Thymus (tissue), 11 donors: ENCODE measurements around the gene SHD. TPM values are rescaled to one million over a fixed set of nuclear protein-coding genes. Genes with fewer than 3 reads are reported as not detected.

Experiments
- DNase-seq, 9 donors: peaks; one replicate each; pipeline ENCODE4 v3.0.0-alpha.2; 2013; ENCODE audit warnings: low spot score in 9 of 9, low read depth in 6 of 9, missing footprints in 1 of 9
- H3K27ac ChIP-seq, 2 donors: one replicate each; pipeline ENCODE4 v1.5.1; 2013; ENCODE audit warnings: control low read depth in 1 of 2, low read depth in 1 of 2, low read length in 1 of 2, mild to moderate bottlenecking in 1 of 2, moderate library complexity in 1 of 2
- H3K27me3 ChIP-seq, 2 donors: one replicate each; pipeline ENCODE4 v1.5.1; 2013; ENCODE audit warnings: low read length in 1 of 2; ENCODE audit not compliant: control insufficient read depth in 2 of 2, insufficient read depth in 1 of 2
- H3K36me3 ChIP-seq, 2 donors: one replicate each; pipeline ENCODE4 v1.5.1; 2013; ENCODE audit warnings: low read length in 1 of 2, mild to moderate bottlenecking in 1 of 2, moderate library complexity in 1 of 2; ENCODE audit not compliant: control insufficient read depth in 2 of 2, insufficient read depth in 2 of 2
- H3K4me1 ChIP-seq, 2 donors: one replicate each; pipeline ENCODE4 v1.5.1; 2013; ENCODE audit warnings: low read length in 2 of 2; ENCODE audit not compliant: control insufficient read depth in 2 of 2, insufficient read depth in 2 of 2
- H3K4me3 ChIP-seq, 2 donors: one replicate each; pipeline ENCODE4 v1.5.1; 2013; ENCODE audit warnings: low read length in 2 of 2, control low read depth in 1 of 2, mild to moderate bottlenecking in 1 of 2
- H3K9me3 ChIP-seq, 2 donors: one replicate each; pipeline ENCODE4 v1.5.1; 2013; ENCODE audit warnings: low read length in 1 of 2, mild to moderate bottlenecking in 1 of 2; ENCODE audit not compliant: control insufficient read depth in 2 of 2, insufficient read depth in 1 of 2
- WGBS: extraction: QIAGEN DNeasy Blood & Tissue Kit; methylation state at CpG from one replicate; pipeline ENCODE4 v1.1.7; 2013; 5-methylcytosine and 5-hydroxymethylcytosine counted together
- polyA plus RNA-seq: library from polyadenylated mRNA; stranded (reverse); fragments of 200-250 nt; gene quantifications from one replicate; pipeline ENCODE4 v1.2.3, GENCODE V29; 2013
- total RNA-seq: library from RNA; stranded (reverse); fragments of 120-200 nt; gene quantifications from one replicate; pipeline ENCODE4 v1.2.4, GENCODE V29; 2013
- donor health status: healthy.

The SHD gene
- total and polyA plus RNA-seq, 2 donors, result 0.57 to 0.80 TPM

DNA sequence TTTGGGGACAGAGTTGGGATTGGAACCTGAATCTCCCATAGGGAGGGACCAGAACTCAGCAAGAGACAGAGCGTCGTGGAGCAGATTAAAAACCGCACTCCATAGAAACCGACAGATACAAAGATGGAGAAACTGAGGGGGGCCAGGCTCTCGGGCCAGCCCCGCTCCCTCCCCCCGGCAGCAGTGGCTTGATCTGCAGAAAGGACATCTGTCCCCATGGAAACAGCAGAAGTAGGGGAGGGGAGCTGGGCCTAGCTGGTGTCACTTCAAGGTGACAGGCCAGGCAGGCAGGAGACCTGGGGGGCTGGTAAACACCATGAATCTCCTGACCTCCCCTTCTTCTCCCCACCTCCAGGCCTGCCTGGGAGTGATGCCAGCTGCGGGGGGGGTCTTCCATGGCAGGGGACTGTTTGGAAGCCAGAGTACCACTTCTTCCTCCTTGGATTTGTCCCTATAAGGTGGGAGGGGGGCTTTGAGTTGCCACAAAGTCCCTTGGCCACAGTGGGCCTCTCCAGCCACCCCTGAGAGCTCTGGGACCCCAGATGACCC lies 12.2 kb downstream of the SHD start:
- H3K4me3 ChIP-seq, result no peak overlapping the region
- peaks cover 0 to 4% of the 10 kb centered on the region in 2 donors for H3K9me3 ChIP-seq
- no peaks in the 10 kb centered on the region for H3K27me3 ChIP-seq
- H3K4me1 ChIP-seq, result peaks cover 3 to 4% of the 10 kb centered on the region in 2 donors
- 90% methylated on average over 8 of the region's 8 CpGs for WGBS
- no peak overlapping the region for H3K27ac ChIP-seq
- no peak for DNase-seq
- peaks cover 10 to 27% of the 10 kb centered on the region in 2 donors for H3K36me3 ChIP-seq

DNA sequence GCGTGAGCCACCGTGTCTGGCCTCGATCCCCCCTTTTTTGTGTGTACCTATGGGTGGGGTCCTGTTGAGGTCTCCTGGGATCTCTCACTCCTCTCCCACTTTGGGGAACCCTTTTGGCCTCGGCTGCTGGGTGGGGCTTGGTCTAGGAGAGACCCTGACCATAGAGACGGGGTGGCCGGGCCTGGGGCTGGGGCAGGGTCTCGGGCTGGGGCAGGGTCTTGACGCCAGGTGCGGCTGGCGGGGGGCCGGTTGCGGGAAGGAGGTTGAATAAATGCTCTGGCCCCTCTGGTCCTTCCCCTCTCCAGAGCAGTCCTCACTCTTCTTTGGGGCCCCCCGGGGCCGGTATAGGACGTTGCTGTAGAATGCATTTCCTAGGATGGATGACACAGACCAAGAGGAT lies 13.4 kb downstream of the SHD start:
- H3K4me1 ChIP-seq, result peaks cover 8 to 16% of the 10 kb centered on the region in 2 donors
- H3K27ac ChIP-seq, result no peak overlapping the region
- peaks cover 18 to 27% of the 10 kb centered on the region in 2 donors for H3K36me3 ChIP-seq
- 96% methylated on average over 15 of the region's 15 CpGs for WGBS
- H3K4me3 ChIP-seq, result no peak overlapping the region
- no peaks in the 10 kb centered on the region for H3K27me3 ChIP-seq
- H3K9me3 ChIP-seq, result peaks cover 0 to 4% of the 10 kb centered on the region in 2 donors
- no peak for DNase-seq

DNA sequence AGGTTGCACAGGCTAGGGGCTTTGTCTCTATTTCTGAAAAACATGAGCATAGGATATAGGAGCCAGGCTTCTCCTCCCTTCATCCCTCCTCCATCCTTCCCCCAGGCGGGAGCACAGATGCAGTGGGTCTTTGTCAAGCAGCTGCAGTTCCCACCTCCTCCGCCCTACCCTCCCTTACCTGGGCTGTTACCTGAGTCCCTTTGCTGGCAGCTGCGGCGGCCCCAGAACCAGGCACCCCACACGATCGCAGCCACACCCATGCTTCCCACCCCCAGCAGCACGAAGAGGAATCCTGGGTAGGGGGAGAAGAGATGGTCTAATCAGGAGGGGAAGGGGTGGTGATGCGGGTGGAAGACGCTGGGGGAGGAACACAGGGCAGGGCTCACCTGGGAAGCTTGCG lies 15.3 kb downstream of the SHD start:
- Histone ChIP-seq H3K36me3 (peaks cover 27 to 37% of the 10 kb centered on the region in 2 donors), H3K4me3 (no peak overlapping the region), H3K4me1 (peaks cover 21 to 34% of the 10 kb centered on the region in 2 donors), H3K27ac (no peak overlapping the region), H3K9me3 (peaks cover 0 to 4% of the 10 kb centered on the region in 2 donors), H3K27me3 (no peaks in the 10 kb centered on the region)
- DNase-seq, result no peak
- WGBS, result 97% methylated on average over 10 of the region's 10 CpGs

DNA sequence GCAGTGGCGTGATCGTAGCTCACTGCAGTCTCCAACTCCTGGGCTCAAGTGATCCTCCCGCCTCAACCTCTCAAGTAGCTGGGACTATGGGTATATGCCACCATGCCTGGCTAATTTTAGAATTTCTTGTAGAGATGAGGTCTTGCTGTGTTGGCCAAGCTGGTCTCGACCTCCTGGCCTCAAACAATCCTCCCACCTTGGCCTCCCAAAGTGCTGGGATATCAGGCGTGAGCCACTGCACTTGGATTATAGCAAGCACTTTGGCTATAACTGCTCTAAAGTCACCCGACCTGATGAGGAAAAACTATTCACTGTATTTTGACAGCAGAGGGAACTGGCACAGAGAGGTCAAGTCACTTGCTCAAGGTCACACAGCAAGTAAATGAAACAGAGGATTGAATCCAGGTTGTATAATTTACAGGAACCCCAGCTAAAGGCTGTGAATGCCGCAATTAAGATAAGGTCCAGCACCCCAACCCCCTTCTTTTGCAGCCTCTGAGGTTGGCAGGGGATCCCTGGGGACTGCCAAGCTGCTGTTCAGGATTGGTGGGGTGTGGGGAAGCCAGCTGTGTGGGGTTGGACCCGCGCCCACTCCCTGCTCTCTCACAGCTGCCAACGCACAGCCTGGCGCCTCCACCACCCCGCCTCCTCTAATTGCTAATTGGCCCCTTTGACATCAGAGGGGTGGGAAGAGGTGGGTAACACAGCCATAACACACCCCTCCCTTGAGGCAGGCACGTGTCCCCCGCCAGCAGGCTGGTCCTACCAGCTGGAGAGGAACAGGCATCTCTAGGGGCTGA lies 17.1 kb downstream of the SHD start:
- Histone ChIP-seq H3K4me3 (no peak overlapping the region), H3K4me1 (peaks cover 24 to 49% of the 10 kb centered on the region in 2 donors), H3K27ac (peak overlapping the region; percentile 19 to 42), H3K36me3 (peaks cover 27 to 37% of the 10 kb centered on the region in 2 donors), H3K9me3 (no peaks in the 10 kb centered on the region), H3K27me3 (no peaks in the 10 kb centered on the region)
- peak in 5 of 9 donors; percentile 33 to 75 (median 46) for DNase-seq
- WGBS, result 57% methylated on average over 14 of the region's 14 CpGs

DNA sequence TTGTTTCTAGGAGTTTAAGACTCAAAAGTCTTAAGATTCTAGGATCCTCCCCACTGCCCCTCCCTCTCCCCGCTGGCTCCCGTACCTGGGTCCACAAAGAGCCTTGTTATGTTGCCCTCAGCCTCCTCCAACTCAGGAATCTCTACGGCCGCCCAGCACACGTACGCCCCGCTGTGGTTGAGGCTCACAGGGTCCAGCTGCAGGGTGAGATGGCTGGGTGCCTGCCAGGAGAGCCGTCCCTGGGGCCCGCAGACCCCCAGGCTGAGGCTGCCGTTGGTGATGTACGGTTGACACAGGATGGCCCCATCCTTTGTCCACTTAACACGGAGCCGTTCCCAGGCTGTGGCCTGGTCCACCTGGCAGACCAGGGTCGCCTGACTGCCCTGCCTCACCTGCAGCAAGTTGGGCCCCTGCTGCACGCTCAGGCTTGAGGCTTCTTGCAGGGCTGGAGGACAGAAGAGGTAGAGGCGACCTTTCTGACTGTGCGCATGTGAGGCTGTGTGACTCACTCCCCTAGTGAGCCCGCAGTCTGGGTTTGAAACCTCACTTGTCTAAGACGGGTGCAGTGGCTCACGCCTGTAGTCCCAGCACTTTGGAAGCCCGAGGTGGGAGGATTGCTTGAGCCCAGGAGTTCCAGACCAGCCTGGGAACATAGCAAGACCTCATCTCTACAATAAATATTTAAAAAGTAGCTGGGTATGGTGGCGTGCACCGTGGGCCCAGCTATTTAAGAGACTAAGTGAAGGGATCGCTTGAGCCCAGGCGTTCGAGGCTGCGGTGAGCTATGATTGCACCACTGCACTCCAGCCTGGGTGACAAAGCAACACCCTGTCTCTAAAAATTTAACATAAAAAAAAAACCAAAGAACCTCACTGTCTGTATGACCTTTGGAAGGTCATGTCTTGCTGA lies 19.1 kb downstream of the SHD start:
- H3K9me3 ChIP-seq, result no peaks in the 10 kb centered on the region
- peaks cover 26 to 27% of the 10 kb centered on the region in 2 donors for H3K36me3 ChIP-seq
- no peak for DNase-seq
- H3K27ac ChIP-seq, result peak overlapping the region in 1 of 2 donors; percentile 59
- no peak overlapping the region for H3K4me3 ChIP-seq
- peaks cover 28 to 68% of the 10 kb centered on the region in 2 donors for H3K4me1 ChIP-seq
- WGBS, result 91% methylated on average over 27 of the region's 27 CpGs
- H3K27me3 ChIP-seq, result no peaks in the 10 kb centered on the region

DNA sequence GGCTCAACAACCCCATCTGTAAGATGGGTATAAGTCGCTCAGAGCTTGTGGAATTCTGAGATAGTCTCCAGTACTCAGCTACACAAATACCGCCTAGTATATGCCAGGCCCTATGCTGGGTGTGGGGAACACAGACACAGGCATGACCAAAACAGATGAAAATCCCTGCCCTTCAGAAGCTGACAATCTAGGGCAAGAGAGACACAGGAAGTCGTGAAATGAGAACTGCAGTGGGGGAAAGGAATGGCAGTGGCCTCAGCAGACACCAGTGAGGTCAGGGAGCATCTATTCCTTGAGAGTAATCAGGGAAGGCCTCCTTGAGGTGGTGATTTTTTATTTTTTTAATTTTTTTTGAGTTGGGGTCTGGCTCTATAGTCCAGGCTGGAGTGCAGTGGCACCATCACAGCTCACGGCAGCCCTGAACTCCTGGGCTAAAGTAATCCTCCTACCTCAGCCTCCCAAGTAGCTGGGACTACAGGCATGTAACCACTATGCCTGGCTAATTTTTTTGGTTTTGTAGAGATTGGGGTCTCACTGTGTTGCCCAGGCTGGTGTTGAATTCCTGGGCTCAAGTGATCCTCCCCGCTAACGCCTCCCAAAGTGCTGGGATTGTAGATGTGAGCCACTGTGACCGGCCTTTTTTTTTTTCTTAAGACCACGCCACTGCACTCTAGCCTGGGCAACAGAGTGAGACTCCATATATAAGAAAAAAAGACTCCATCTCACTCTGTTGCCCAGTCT lies 19.9 kb downstream of the SHD start:
- Histone ChIP-seq H3K9me3 (no peaks in the 10 kb centered on the region), H3K27me3 (no peaks in the 10 kb centered on the region), H3K4me3 (no peak overlapping the region), H3K36me3 (peaks cover 20 to 27% of the 10 kb centered on the region in 2 donors), H3K27ac (peak overlapping the region in 1 of 2 donors; percentile 59), H3K4me1 (peaks cover 36 to 76% of the 10 kb centered on the region in 2 donors)
- peak in 2 of 9 donors; percentile 38 to 57 for DNase-seq
- WGBS, result 90% methylated on average over 8 of the region's 8 CpGs

DNA sequence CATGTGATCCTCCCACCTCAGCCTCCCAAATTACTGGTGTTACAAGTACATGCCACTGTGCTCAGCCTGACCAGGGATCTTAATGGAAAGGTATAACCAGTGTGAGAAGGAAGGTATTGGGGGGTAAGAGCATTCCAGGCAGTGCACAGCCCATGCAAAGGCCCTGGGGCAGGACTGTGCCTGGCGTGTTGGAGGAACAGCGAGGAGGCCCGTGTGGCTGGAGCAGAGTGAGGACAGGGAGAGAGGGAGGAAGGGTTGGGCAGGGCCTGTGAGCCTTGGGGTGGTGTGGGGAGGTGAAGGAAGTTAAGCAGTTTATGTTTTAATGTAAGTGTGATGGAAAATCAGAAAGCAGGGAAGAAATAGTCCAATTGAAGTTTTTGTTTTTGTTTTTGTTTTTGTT lies 21.5 kb downstream of the SHD start:
- Histone ChIP-seq H3K27me3 (no peaks in the 10 kb centered on the region), H3K4me1 (peaks cover 40 to 86% of the 10 kb centered on the region in 2 donors), H3K27ac (peak overlapping the region; percentile 33 to 94), H3K36me3 (peaks cover 10 to 20% of the 10 kb centered on the region in 2 donors), H3K4me3 (peak overlapping the region in 1 of 2 donors; percentile 68), H3K9me3 (no peaks in the 10 kb centered on the region)
- no peak for DNase-seq
- 97% methylated on average over 3 of the region's 3 CpGs for WGBS

DNA sequence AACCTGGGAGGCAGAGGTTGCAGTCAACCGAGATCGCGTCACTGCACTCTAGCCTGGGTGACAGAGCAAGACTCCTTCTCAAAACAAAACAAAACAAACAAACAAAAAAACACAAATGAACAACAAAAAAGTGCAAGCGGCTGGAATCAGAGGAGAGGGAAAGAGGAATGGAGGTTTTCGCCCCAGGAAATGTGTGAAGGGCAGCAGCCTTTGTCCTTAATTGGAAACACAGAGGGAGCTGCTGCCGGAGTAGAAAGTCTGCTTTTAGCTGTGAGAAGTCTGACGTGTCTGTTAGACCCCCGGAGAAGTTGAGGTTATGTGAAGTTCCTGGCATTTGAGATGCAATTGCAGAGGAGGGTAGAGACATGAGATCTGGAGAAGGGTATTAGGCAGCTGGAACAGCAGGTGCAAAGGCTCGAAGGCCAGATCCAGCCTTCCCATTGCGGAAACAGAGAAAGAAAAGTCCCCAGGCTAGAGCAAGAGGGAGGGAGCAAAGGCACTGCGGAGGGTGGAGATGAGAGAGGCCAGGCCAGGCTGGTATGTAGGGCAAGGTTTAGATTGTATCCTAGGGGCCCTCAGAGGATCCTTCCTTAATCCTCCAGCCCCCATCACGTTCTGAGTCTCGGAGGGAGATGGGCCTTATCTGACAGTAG lies 22.6 kb downstream of the SHD start:
- peak overlapping the region; percentile 94 to 97 for H3K27ac ChIP-seq
- H3K27me3 ChIP-seq, result no peaks in the 10 kb centered on the region
- WGBS, result 34% methylated on average over 13 of the region's 13 CpGs
- H3K4me3 ChIP-seq, result peak overlapping the region; percentile 68 to 69
- H3K36me3 ChIP-seq, result peaks cover 10 to 15% of the 10 kb centered on the region in 2 donors
- peaks cover 32 to 80% of the 10 kb centered on the region in 2 donors for H3K4me1 ChIP-seq
- DNase-seq, result peak in 7 of 9 donors; percentile 18 to 72 (median 44)
- no peaks in the 10 kb centered on the region for H3K9me3 ChIP-seq
